Inferior parietal cortex (tissue), 1 donor: Measurements from ENCODE around the gene RAB3B.

Experiments
- DNase-seq: peaks from one replicate; pipeline ENCODE4 v3.0.0-alpha.2; 2016; ENCODE audit errors: extremely low spot score

Gene RAB3B

GRCh38 chr1:51871351-51871975 lies 119.0 kb downstream of the RAB3B start:
- DNase-seq = no peak

- no peak for DNase-seq
Observed at GRCh38 chr1:51870603-51871350, 119.7 kb downstream of the RAB3B start.

- DNase-seq = no peak
Observed at GRCh38 chr1:51867479-51868232, 122.8 kb downstream of the RAB3B start.

GRCh38 chr1:51863384-51863783 lies 127.1 kb downstream of the RAB3B start:
- DNase-seq = no peak

GRCh38 chr1:51861669-51862068 lies 128.8 kb downstream of the RAB3B start:
- no peak for DNase-seq

GRCh38 chr1:51859735-51860134 lies 130.8 kb downstream of the RAB3B start:
- no peak for DNase-seq

GRCh38 chr1:51859333-51859732 lies 131.2 kb downstream of the RAB3B start:
- no peak for DNase-seq

GRCh38 chr1:51858892-51859291 lies 131.6 kb downstream of the RAB3B start:
- no peak for DNase-seq
